GM23338 (cell line): Measurements from ENCODE around the gene PLIN5.

ENCODE experiments used
- CREB1 ChIP-seq: fragments of 250-450 bp; sonication (Bioruptor Pico); IDR thresholded peaks from 2 replicates; pipeline ENCODE4 v1.5.0; 2020; ENCODE audit warnings: low read depth, mild to moderate bottlenecking, moderate library complexity
- CTCF ChIP-seq, 2 experiments: fragments of 200-600 bp in 1 of 2; sonication (generic) in 1 of 2; conservative IDR thresholded peaks; 2 replicates each; pipeline versions ENCODE4 v1.5.1 to v1.6.1; 2016 to 2017; ENCODE audit warnings: antibody characterized with exemption in 2 of 2, low read depth in 2 of 2, mild to moderate bottlenecking in 2 of 2, moderate library complexity in 1 of 2
- EZH2 ChIP-seq: fragments of 200-600 bp; sonication (generic); IDR thresholded peaks from one replicate; pipeline ENCODE4 v1.8.0; 2017; ENCODE audit warnings: antibody characterized with exemption, mild to moderate bottlenecking, low read depth; ENCODE audit not compliant: unreplicated experiment
- EZH2phosphoT487 ChIP-seq: fragments of 200-600 bp; sonication (generic); IDR thresholded peaks from one replicate; pipeline ENCODE4 v1.8.1; 2018; ENCODE audit warnings: antibody characterized with exemption; ENCODE audit not compliant: unreplicated experiment
- JUNB ChIP-seq: IDR thresholded peaks from one replicate; pipeline ENCODE4 v1.6.1; 2016; ENCODE audit warnings: antibody characterized with exemption; ENCODE audit not compliant: unreplicated experiment
- NANOG ChIP-seq: IDR thresholded peaks from 2 replicates; pipeline ENCODE4 v1.6.1; 2016; ENCODE audit warnings: antibody characterized with exemption, borderline replicate concordance
- POLR2AphosphoS5 ChIP-seq: IDR thresholded peaks from 2 replicates; pipeline ENCODE4 v1.6.1; 2016; ENCODE audit warnings: antibody characterized with exemption, low read depth
- STAT1 ChIP-seq: IDR thresholded peaks from one replicate; pipeline ENCODE4 v1.6.1; 2016; ENCODE audit warnings: antibody characterized with exemption; ENCODE audit not compliant: unreplicated experiment
- ZNF114 ChIP-seq: fragments of 250-450 bp; sonication (Bioruptor Pico); IDR thresholded peaks from 2 replicates; pipeline ENCODE4 v1.5.0; 2020; ENCODE audit warnings: mild to moderate bottlenecking, moderate library complexity
- ZNF331 ChIP-seq: fragments of 250-450 bp; sonication (Bioruptor Pico); IDR thresholded peaks from 2 replicates; pipeline ENCODE4 v1.5.0; 2020; ENCODE audit warnings: low read depth, mild to moderate bottlenecking, moderate library complexity
- ZNF462 ChIP-seq: fragments of 250-450 bp; sonication (Bioruptor Pico); IDR thresholded peaks from 2 replicates; pipeline ENCODE4 v1.5.0; 2020; ENCODE audit warnings: mild to moderate bottlenecking, moderate library complexity
- TF ChIP-seq, protein P1 (sequence below): IDR thresholded peaks from one replicate; pipeline ENCODE4 v1.6.1; 2018; ENCODE audit warnings: antibody characterized with exemption; ENCODE audit not compliant: unreplicated experiment
- TF ChIP-seq, protein P2 (sequence below): IDR thresholded peaks from 2 replicates; pipeline ENCODE4 v1.6.1; 2016; ENCODE audit warnings: antibody characterized with exemption

- no peak for TF ChIP-seq CTCF (conservative IDR thresholded peaks at IDR 0.05; ENCODE audit: low read depth in 2 of 2)
- TF ChIP-seq POLR2AphosphoS5 = no peak
- TF ChIP-seq ZNF114 (CRISPR knock-in tag) = no peak
- TF ChIP-seq, protein P1, sequence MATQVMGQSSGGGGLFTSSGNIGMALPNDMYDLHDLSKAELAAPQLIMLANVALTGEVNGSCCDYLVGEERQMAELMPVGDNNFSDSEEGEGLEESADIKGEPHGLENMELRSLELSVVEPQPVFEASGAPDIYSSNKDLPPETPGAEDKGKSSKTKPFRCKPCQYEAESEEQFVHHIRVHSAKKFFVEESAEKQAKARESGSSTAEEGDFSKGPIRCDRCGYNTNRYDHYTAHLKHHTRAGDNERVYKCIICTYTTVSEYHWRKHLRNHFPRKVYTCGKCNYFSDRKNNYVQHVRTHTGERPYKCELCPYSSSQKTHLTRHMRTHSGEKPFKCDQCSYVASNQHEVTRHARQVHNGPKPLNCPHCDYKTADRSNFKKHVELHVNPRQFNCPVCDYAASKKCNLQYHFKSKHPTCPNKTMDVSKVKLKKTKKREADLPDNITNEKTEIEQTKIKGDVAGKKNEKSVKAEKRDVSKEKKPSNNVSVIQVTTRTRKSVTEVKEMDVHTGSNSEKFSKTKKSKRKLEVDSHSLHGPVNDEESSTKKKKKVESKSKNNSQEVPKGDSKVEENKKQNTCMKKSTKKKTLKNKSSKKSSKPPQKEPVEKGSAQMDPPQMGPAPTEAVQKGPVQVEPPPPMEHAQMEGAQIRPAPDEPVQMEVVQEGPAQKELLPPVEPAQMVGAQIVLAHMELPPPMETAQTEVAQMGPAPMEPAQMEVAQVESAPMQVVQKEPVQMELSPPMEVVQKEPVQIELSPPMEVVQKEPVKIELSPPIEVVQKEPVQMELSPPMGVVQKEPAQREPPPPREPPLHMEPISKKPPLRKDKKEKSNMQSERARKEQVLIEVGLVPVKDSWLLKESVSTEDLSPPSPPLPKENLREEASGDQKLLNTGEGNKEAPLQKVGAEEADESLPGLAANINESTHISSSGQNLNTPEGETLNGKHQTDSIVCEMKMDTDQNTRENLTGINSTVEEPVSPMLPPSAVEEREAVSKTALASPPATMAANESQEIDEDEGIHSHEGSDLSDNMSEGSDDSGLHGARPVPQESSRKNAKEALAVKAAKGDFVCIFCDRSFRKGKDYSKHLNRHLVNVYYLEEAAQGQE = no peak
- TF ChIP-seq EZH2 = no peak
- no peak for TF ChIP-seq CREB1 (CRISPR knock-in tag)
- TF ChIP-seq EZH2phosphoT487 = no peak
- no peak for TF ChIP-seq JUNB
- no peak for TF ChIP-seq ZNF331 (CRISPR knock-in tag)
- TF ChIP-seq STAT1 = no peak
- TF ChIP-seq, protein P2, sequence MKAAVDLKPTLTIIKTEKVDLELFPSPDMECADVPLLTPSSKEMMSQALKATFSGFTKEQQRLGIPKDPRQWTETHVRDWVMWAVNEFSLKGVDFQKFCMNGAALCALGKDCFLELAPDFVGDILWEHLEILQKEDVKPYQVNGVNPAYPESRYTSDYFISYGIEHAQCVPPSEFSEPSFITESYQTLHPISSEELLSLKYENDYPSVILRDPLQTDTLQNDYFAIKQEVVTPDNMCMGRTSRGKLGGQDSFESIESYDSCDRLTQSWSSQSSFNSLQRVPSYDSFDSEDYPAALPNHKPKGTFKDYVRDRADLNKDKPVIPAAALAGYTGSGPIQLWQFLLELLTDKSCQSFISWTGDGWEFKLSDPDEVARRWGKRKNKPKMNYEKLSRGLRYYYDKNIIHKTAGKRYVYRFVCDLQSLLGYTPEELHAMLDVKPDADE = no peak
- no peak for TF ChIP-seq NANOG
- no peak for TF ChIP-seq ZNF462
Measured at GRCh38 chr19:4553775-4554174, 18.8 kb upstream of the PLIN5 start.
